HEK293T (cell line): ENCODE results near the gene BRINP1.

Experiments used
- CTBP1 ChIP-seq: fragments of 450-650 bp; IDR thresholded peaks from 2 replicates; pipeline ENCODE4 v1.6.1; 2016; ENCODE audit warnings: borderline replicate concordance
- HDGF ChIP-seq: fragments of 450-650 bp; IDR thresholded peaks from 2 replicates; pipeline ENCODE4 v1.6.1; 2017; ENCODE audit warnings: antibody characterized with exemption, borderline replicate concordance
- SP1 ChIP-seq: fragments of 450-650 bp; IDR thresholded peaks from 2 replicates; pipeline ENCODE4 v1.6.1; 2017
- TF ChIP-seq, protein P1 (sequence below): fragments of 450-650 bp; IDR thresholded peaks from 2 replicates; pipeline ENCODE4 v1.6.1; 2016

- TF ChIP-seq CTBP1 (no peak), HDGF (no peak), SP1 (no peak)
- TF ChIP-seq, protein P1, sequence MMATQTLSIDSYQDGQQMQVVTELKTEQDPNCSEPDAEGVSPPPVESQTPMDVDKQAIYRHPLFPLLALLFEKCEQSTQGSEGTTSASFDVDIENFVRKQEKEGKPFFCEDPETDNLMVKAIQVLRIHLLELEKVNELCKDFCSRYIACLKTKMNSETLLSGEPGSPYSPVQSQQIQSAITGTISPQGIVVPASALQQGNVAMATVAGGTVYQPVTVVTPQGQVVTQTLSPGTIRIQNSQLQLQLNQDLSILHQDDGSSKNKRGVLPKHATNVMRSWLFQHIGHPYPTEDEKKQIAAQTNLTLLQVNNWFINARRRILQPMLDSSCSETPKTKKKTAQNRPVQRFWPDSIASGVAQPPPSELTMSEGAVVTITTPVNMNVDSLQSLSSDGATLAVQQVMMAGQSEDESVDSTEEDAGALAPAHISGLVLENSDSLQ, result no peak
Observed at GRCh38 chr9:119416793-119417192, 47.6 kb upstream of the BRINP1 start.
